Testis (tissue), 2 donors: Measurements from ENCODE around the gene ZC3H7B.

Experiments used
- POLR2A ChIP-seq: fragments of 450-650 bp; IDR thresholded peaks from one replicate; pipeline ENCODE4 v1.6.1; 2017; ENCODE audit warnings: antibody characterized with exemption, mild to moderate bottlenecking, moderate library complexity
- TF ChIP-seq, protein P1 (sequence below), 3 experiments: fragments of 450-650 bp in 2 of 3; fragments of 200-600 bp in 1 of 3; sonication (generic) in 1 of 3; IDR thresholded peaks; one replicate each; pipeline ENCODE4 v1.5.1; 2016 to 2019; ENCODE audit warnings: antibody characterized with exemption in 3 of 3, mild to moderate bottlenecking in 2 of 3, moderate library complexity in 1 of 3

DNA sequence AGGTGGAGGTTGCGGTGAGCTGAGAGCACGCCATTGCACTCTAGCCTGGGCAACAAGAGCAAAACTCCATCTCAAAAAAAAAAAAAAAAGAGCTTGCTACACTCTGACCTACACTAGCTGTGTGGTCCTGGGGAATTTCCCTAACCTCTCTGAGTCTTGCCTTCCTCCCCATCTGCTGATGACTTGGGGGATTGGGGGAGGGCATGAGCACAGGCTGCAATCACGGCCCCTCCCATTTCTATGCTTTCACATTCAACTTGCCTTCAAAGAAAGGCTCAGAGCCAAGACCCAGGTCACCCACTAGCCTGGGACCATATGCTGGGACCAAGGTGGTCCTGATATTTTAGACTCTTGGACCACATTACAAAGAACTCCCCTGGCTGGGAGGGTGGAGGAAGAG, 40.7 kb downstream of the ZC3H7B start:
- TF ChIP-seq, protein P1, sequence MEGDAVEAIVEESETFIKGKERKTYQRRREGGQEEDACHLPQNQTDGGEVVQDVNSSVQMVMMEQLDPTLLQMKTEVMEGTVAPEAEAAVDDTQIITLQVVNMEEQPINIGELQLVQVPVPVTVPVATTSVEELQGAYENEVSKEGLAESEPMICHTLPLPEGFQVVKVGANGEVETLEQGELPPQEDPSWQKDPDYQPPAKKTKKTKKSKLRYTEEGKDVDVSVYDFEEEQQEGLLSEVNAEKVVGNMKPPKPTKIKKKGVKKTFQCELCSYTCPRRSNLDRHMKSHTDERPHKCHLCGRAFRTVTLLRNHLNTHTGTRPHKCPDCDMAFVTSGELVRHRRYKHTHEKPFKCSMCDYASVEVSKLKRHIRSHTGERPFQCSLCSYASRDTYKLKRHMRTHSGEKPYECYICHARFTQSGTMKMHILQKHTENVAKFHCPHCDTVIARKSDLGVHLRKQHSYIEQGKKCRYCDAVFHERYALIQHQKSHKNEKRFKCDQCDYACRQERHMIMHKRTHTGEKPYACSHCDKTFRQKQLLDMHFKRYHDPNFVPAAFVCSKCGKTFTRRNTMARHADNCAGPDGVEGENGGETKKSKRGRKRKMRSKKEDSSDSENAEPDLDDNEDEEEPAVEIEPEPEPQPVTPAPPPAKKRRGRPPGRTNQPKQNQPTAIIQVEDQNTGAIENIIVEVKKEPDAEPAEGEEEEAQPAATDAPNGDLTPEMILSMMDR (IDR thresholded peaks at IDR 0.05), result no peak
- TF ChIP-seq POLR2A, result no peak
